NOMO-1 treated with DMSO at 0.1 percent for 48 hours (cell line): ENCODE data around the gene PRDX5.
"Not testable (repeated sequence)": the region's sequence is repeated elsewhere in the genome, so short reads cannot be mapped to it uniquely, and the experiment has no call there.

ENCODE experiments used
- DNase-seq: peaks from one replicate; lab custom pipeline; 2025; ENCODE audit not compliant: unreplicated experiment; lab: John Stamatoyannopoulos, UW

PRDX5 gene

GRCh38 chr11:64305691-64306562, 12.0 kb upstream of the PRDX5 start:
- peak; percentile 78 for DNase-seq

GRCh38 chr11:64306563-64306875, 11.4 kb upstream of the PRDX5 start:
- DNase-seq = no peak

- no peak for DNase-seq
Measured at GRCh38 chr11:64306876-64307622, 10.9 kb upstream of the PRDX5 start.

- not testable (repeated sequence) for DNase-seq
Measured at GRCh38 chr11:64307795-64308194, 10.1 kb upstream of the PRDX5 start.

GRCh38 chr11:64312947-64313346, 5.0 kb upstream of the PRDX5 start:
- no peak for DNase-seq

- DNase-seq = no peak
Measured at GRCh38 chr11:64313491-64314145, 4.3 kb upstream of the PRDX5 start.

GRCh38 chr11:64314146-64314804, 3.6 kb upstream of the PRDX5 start:
- DNase-seq = no peak

- no peak for DNase-seq
Measured at GRCh38 chr11:64314805-64315561, 2.9 kb upstream of the PRDX5 start.

- DNase-seq = not testable (repeated sequence)
Measured at GRCh38 chr11:64315667-64316526, 2.0 kb upstream of the PRDX5 start.

- DNase-seq = no peak
Measured at GRCh38 chr11:64316672-64317324, 1.1 kb upstream of the PRDX5 start.

GRCh38 chr11:64317325-64317960, 478 bp upstream of the PRDX5 start, which contains the start of gene TRMT112:
Gene TRMT112, minus strand, starts transcription at chr11:64317559. Its CDS starts 33 bp downstream, at chr11:64317526.
- peak; percentile 98 for DNase-seq

- peak; percentile 56 for DNase-seq
Measured at GRCh38 chr11:64318766-64319761, 1.1 kb downstream of the PRDX5 start.

GRCh38 chr11:64320556-64320955, 2.6 kb downstream of the PRDX5 start:
- DNase-seq = no peak

GRCh38 chr11:64321026-64321425, 3.1 kb downstream of the PRDX5 start:
- no peak for DNase-seq

- DNase-seq = no peak
Measured at GRCh38 chr11:64321533-64321932, 3.6 kb downstream of the PRDX5 start.

GRCh38 chr11:64322925-64323260, 5.0 kb downstream of the PRDX5 start:
- no peak for DNase-seq

- no peak for DNase-seq
Measured at GRCh38 chr11:64323373-64323772, 5.5 kb downstream of the PRDX5 start.
